ENCODE data around the gene CDH4.

GRCh38 chr20:61809006-61809770 is 557.1 kb downstream of the CDH4 start:
- TF ChIP-seq CTCF (IDR thresholded peaks at IDR 0.05 in 8 of 11, conservative IDR thresholded peaks at IDR 0.05 in 3 of 11) (no peak), POLR2A (IDR thresholded peaks at IDR 0.05) (no peak), POLR2AphosphoS5 (IDR thresholded peaks at IDR 0.05) (no peak)
